ENCODE data around the gene INSR.
"Not testable (repeated sequence)": the region's sequence is repeated elsewhere in the genome, so short reads cannot be mapped to it uniquely, and the experiment has no call there.

Gene INSR

GRCh38 chr19:7153022-7153421 is 141.2 kb downstream of the INSR start:
- no peak for DNase-seq (ENCODE audit: extremely low spot score)
- CTCF ChIA-PET = no interaction called here
- POLR2A ChIA-PET = no interaction called here

GRCh38 chr19:7152568-7152967 is 141.6 kb downstream of the INSR start:
- TF ChIP-seq PKNOX1 (IDR thresholded peaks at IDR 0.05) (no peak), FOXA1 (IDR thresholded peaks at IDR 0.05) (no peak), BHLHE40 (IDR thresholded peaks at IDR 0.05; ENCODE audit: borderline replicate concordance) (no peak), FOXM1 (IDR thresholded peaks at IDR 0.05; ENCODE audit: borderline replicate concordance) (no peak), L3MBTL2 (conservative IDR thresholded peaks at IDR 0.05) (no peak), ARNT (IDR thresholded peaks at IDR 0.05) (no peak), NFRKB (IDR thresholded peaks at IDR 0.05) (no peak), LEF1 (IDR thresholded peaks at IDR 0.05; ENCODE audit: borderline replicate concordance) (no peak), SP1 (IDR thresholded peaks at IDR 0.05) (no peak), ZNF384 (IDR thresholded peaks at IDR 0.05) (no peak), HDGF (IDR thresholded peaks at IDR 0.05; ENCODE audit: borderline replicate concordance) (no peak), SUZ12 (IDR thresholded peaks at IDR 0.05) (no peak), CTBP1 (IDR thresholded peaks at IDR 0.05; ENCODE audit: borderline replicate concordance) (no peak)
- CTCF ChIA-PET = interaction anchor here (0.6 kb wide), 1 partner anchor 1397 kb away, joined by 3 read pairs; no protein-coding TSS in a partner anchor
- POLR2A ChIA-PET = no interaction called here
- no peak for DNase-seq (ENCODE audit: extremely low spot score)

More at GRCh38 chr19:7153022-7153421, 141.2 kb downstream of the INSR start:
- TF ChIP-seq SP1 (IDR thresholded peaks at IDR 0.05) = no peak
- TF ChIP-seq BHLHE40 (IDR thresholded peaks at IDR 0.05; ENCODE audit: borderline replicate concordance) = no peak
- no peak for TF ChIP-seq PKNOX1 (IDR thresholded peaks at IDR 0.05)
- no peak for TF ChIP-seq NFRKB (IDR thresholded peaks at IDR 0.05)
- TF ChIP-seq ARNT (IDR thresholded peaks at IDR 0.05) = no peak
- TF ChIP-seq HDGF (IDR thresholded peaks at IDR 0.05; ENCODE audit: borderline replicate concordance) = no peak
- TF ChIP-seq FOXA1 (IDR thresholded peaks at IDR 0.05) = no peak
- no peak for TF ChIP-seq TARDBP (IDR thresholded peaks at IDR 0.05)
- no peak for TF ChIP-seq ZNF384 (IDR thresholded peaks at IDR 0.05)
- no peak for TF ChIP-seq FOXM1 (IDR thresholded peaks at IDR 0.05; ENCODE audit: borderline replicate concordance)
- no peak for TF ChIP-seq ELF4 (IDR thresholded peaks at IDR 0.05)

- no peak for TF ChIP-seq FOXK2 (IDR thresholded peaks at IDR 0.05)
- no peak for TF ChIP-seq HDGF (IDR thresholded peaks at IDR 0.05; ENCODE audit: borderline replicate concordance)
- no peak for TF ChIP-seq TARDBP (IDR thresholded peaks at IDR 0.05)
- TF ChIP-seq L3MBTL2 (conservative IDR thresholded peaks at IDR 0.05) = no peak
- no peak for TF ChIP-seq SUZ12 (IDR thresholded peaks at IDR 0.05)
- TF ChIP-seq CTBP1 (IDR thresholded peaks at IDR 0.05; ENCODE audit: borderline replicate concordance) = no peak
- TF ChIP-seq PKNOX1 (IDR thresholded peaks at IDR 0.05) = no peak
- DNase-seq (ENCODE audit: extremely low spot score) = no peak
- CTCF ChIA-PET = interaction anchor here (0.7 to 1.3 kb wide), 2 partner anchors 15 to 53 kb away, joined by 3 to 4 read pairs; no protein-coding TSS in a partner anchor
- POLR2A ChIA-PET = interaction anchor here (0.6 kb wide), 1 partner anchor 340 kb away, joined by 4 read pairs; no protein-coding TSS in a partner anchor
Observed at GRCh38 chr19:7149956-7150705, 144.1 kb downstream of the INSR start.

GRCh38 chr19:7147119-7147675 is 147.0 kb downstream of the INSR start:
- DNase-seq (ENCODE audit: extremely low spot score); CTCF ChIA-PET; POLR2A ChIA-PET: not testable (repeated sequence)

- CTCF ChIA-PET, POLR2A ChIA-PET: not testable (repeated sequence)
Observed at GRCh38 chr19:7146086-7146485, 148.1 kb downstream of the INSR start.

GRCh38 chr19:7145494-7145893 is 148.7 kb downstream of the INSR start:
- ChIA-PET POLR2A (no interaction called here), CTCF (no interaction called here)
- TF ChIP-seq ZNF384 (IDR thresholded peaks at IDR 0.05) (no peak), FOXA1 (IDR thresholded peaks at IDR 0.05) (no peak), HDGF (IDR thresholded peaks at IDR 0.05; ENCODE audit: borderline replicate concordance) (no peak), ELF4 (IDR thresholded peaks at IDR 0.05) (no peak), BHLHE40 (IDR thresholded peaks at IDR 0.05; ENCODE audit: borderline replicate concordance) (no peak), FOXM1 (IDR thresholded peaks at IDR 0.05; ENCODE audit: borderline replicate concordance) (no peak), PKNOX1 (IDR thresholded peaks at IDR 0.05) (no peak), CTBP1 (IDR thresholded peaks at IDR 0.05; ENCODE audit: borderline replicate concordance) (no peak), SUZ12 (IDR thresholded peaks at IDR 0.05) (no peak), FOXK2 (IDR thresholded peaks at IDR 0.05) (no peak), NFRKB (IDR thresholded peaks at IDR 0.05) (no peak), SP1 (IDR thresholded peaks at IDR 0.05) (no peak), TARDBP (IDR thresholded peaks at IDR 0.05) (no peak), LEF1 (IDR thresholded peaks at IDR 0.05; ENCODE audit: borderline replicate concordance) (no peak), L3MBTL2 (conservative IDR thresholded peaks at IDR 0.05) (no peak), ARNT (IDR thresholded peaks at IDR 0.05) (no peak)
- DNase-seq (ENCODE audit: extremely low spot score) = no peak

More at GRCh38 chr19:7146086-7146485, 148.1 kb downstream of the INSR start:
- not testable (repeated sequence) for DNase-seq (ENCODE audit: extremely low spot score)
